HG03108 (cell line): ENCODE results near the gene UBIAD1.
A peak's percentile ranks its signal among the peaks of the same experiment; 100 is the strongest.
"Not testable (repeated sequence)": the region's sequence is repeated elsewhere in the genome, so short reads cannot be mapped to it uniquely, and the experiment has no call there.

Experiments used
- ATAC-seq: cut with Tn5 transposase; IDR thresholded peaks from one replicate; pipeline ENCODE4 v1.9.1; 2021; ENCODE audit warnings: moderate library complexity; ENCODE audit not compliant: unreplicated experiment

The UBIAD1 gene, protein sequence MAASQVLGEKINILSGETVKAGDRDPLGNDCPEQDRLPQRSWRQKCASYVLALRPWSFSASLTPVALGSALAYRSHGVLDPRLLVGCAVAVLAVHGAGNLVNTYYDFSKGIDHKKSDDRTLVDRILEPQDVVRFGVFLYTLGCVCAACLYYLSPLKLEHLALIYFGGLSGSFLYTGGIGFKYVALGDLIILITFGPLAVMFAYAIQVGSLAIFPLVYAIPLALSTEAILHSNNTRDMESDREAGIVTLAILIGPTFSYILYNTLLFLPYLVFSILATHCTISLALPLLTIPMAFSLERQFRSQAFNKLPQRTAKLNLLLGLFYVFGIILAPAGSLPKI

DNA sequence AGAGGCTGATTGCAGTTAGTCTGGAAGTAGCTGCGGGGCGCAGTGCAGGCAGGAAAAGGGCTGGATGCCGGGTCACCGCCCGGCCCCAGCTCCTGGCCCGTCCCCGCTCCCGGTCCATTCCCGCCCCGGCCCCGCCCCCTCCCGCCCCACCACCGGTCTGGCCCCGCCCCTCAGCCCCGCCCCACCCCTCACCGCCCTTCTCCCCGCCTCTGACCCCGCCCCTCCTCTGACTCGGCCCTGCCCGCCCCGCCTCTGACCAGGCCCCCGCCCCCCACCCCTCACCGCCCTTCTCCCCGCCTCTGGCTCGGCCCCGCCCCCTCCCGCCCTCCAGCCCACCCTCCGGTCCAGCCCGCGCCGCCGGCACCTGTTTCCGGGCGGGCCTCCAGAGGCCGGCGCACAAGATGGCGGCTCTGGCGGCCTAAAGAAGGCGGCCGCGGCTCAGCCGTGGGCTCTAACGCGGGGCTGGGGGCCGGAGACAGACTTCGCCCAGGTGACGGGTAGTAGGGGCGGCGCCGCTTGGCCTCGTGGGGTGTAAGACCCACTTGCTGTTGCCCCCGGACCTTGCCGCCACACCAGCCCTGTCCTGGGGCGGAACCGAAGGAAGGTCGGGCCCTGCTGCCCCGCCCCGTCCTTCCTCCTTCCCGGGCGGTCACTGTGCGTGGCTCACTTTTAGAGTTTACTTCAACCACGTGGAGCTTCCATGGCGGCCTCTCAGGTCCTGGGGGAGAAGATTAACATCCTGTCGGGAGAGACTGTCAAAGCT lies at the start of gene UBIAD1:
Gene UBIAD1, plus strand, starts transcription at position 367 of the 763 bp plus-strand sequence. Its CDS starts 334 bp downstream, at position 701.
- peak; percentile 82 for ATAC-seq

GRCh38 chr1:11227106-11228077 lies 45.6 kb upstream of the UBIAD1 start:
- ATAC-seq, result no peak

GRCh38 chr1:11229203-11229602 lies 43.8 kb upstream of the UBIAD1 start:
- ATAC-seq, result no peak

DNA sequence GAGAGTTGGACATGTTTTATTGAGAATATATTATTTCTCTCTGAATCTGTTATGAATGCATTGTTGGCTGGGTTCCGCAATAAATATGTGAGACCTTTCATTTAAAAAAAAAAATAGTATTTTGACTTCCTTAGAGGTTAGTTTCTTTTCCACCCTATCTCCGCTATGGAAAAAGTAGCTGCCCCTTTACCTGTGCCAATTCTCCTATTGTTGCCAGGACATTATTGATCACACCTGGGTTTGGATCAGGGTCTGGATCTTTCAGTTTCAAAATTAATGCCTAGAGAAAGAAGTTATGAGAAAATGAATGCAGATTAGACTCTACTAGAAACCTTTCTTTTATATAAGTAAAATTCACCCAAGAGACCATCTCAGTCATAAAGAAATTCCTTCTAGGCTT lies 39.8 kb upstream of the UBIAD1 start:
- ATAC-seq, result no peak

DNA sequence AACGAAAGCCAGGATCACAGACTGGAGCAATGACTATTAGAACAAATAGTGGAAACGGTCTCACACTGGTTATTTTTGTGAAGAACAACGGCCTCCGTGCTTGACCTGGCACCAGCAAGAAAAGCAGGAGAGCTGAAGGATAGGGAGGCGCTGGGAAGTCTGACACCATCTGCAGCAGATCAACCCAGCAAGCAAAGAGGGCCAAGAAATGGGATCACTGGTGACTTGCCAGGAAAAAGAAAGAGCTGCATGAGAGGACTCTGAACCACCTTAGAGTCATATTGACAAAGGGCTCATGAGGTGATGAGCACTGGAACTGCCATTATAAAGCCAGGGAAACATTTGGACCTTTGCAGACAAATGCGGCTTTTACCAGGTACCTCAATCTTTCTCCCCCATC lies 35.6 kb upstream of the UBIAD1 start:
- ATAC-seq, result no peak

DNA sequence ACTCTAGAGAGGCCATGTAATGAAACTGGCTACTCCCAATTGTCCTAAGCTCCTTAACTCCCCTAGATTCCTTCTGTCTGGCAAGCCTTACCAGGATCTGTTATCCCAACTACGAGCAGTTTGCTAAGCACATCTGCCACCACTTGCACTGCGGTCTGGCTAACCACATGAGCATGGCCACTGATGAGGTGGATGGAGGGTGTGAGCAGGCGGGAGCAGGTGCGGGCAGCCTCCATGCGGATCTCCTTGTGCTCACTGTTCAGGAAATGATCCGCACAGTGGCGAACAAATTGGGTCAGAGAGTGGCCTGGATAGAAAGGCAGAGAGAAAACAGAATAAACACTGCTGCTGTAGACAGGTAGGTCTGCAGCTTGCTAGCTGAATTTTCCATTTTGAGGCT lies 34.7 kb upstream of the UBIAD1 start:
- no peak for ATAC-seq

GRCh38 chr1:11245248-11245647 lies 27.8 kb upstream of the UBIAD1 start:
- ATAC-seq, result no peak

- no peak for ATAC-seq
These were observed 26.9 kb upstream of the UBIAD1 start for GRCh38 chr1:11245904-11246719.

DNA sequence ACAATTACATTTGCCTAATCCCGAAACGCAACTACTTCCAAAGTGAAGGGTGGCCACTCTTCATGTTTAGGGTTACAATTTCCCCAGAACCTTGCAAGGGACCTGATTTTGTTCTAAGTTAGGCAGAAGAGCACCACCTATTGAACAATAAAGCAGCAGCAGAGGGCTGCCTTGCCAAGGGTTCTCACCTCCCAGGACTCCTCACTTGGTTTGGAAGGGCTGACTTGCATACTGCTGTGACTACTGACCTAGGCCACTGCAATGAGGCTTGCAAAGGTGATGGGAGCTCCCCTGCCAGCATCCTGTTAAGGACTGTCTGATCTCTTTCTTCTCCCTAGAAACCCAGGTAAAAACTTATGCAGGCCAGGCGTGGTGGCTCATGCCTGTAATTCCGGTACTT lies 24.8 kb upstream of the UBIAD1 start:
- no peak for ATAC-seq

- no peak for ATAC-seq
These were observed 20.5 kb upstream of the UBIAD1 start for GRCh38 chr1:11252538-11252937.

DNA sequence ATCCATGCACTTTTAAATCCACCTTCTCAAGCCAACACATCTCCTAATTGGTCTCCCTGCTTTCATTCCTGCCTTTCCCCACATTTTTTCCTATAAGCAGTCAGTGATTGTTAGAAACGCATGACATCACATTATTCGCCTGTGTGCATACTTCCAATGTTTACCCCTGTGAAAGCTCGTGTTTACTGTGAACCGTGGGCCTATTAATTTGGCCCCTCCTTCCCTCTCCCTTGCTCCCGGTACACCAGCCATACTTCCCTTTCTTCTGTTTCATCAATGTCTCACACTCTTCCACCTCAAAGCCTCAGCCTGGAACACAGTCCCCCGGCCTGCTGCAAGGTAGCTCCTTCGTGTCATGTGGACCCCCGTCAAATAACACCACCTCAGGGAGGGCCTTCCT lies 19.8 kb upstream of the UBIAD1 start:
- no peak for ATAC-seq

- no peak for ATAC-seq
These were observed 16.7 kb upstream of the UBIAD1 start for GRCh38 chr1:11256299-11256698.

GRCh38 chr1:11262171-11263049 lies 10.6 kb upstream of the UBIAD1 start, which contains the start of gene MTOR:
Gene MTOR, minus strand, starts transcription at chr1:11262551. Its CDS starts 3,142 bp downstream, at chr1:11259409.
- ATAC-seq, result peak; percentile 98

- ATAC-seq, result no peak
These were observed 6.5 kb upstream of the UBIAD1 start for GRCh38 chr1:11266268-11267074.

GRCh38 chr1:11267350-11268337 lies 5.4 kb upstream of the UBIAD1 start:
- ATAC-seq, result not testable (repeated sequence)

GRCh38 chr1:11272544-11272831 lies 510 bp upstream of the UBIAD1 start:
- no peak for ATAC-seq

DNA sequence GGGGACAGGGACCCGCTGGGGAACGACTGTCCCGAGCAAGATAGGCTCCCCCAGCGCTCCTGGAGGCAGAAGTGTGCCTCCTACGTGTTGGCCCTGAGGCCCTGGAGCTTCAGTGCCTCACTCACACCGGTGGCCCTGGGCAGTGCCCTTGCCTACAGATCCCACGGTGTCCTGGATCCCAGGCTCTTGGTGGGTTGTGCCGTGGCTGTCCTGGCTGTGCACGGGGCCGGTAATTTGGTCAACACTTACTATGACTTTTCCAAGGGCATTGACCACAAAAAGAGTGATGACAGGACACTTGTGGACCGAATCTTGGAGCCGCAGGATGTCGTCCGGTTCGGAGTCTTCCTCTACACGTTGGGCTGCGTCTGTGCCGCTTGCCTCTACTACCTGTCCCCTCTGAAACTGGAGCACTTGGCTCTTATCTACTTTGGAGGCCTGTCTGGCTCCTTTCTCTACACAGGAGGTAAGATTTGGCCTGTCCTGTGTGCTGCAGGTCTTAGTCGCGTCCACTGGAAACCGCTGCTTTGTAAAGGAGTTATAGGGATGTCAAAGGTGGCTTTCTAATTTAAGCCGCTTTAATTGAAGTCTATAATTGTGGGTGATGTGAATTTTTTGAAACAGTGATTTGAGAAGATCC lies 717 bp downstream of the UBIAD1 start:
- peak; percentile 27 for ATAC-seq
